GM21825 (cell line): ENCODE data around the gene SLX4.
"Not testable (repeated sequence)": the region's sequence is repeated elsewhere in the genome, so short reads cannot be mapped to it uniquely, and the experiment has no call there.

Experiments
- ATAC-seq: cut with Tn5 transposase; IDR thresholded peaks from one replicate; pipeline ENCODE4 v1.9.1; 2021; ENCODE audit warnings: mild to moderate bottlenecking, moderate library complexity; ENCODE audit not compliant: unreplicated experiment

The SLX4 gene, protein sequence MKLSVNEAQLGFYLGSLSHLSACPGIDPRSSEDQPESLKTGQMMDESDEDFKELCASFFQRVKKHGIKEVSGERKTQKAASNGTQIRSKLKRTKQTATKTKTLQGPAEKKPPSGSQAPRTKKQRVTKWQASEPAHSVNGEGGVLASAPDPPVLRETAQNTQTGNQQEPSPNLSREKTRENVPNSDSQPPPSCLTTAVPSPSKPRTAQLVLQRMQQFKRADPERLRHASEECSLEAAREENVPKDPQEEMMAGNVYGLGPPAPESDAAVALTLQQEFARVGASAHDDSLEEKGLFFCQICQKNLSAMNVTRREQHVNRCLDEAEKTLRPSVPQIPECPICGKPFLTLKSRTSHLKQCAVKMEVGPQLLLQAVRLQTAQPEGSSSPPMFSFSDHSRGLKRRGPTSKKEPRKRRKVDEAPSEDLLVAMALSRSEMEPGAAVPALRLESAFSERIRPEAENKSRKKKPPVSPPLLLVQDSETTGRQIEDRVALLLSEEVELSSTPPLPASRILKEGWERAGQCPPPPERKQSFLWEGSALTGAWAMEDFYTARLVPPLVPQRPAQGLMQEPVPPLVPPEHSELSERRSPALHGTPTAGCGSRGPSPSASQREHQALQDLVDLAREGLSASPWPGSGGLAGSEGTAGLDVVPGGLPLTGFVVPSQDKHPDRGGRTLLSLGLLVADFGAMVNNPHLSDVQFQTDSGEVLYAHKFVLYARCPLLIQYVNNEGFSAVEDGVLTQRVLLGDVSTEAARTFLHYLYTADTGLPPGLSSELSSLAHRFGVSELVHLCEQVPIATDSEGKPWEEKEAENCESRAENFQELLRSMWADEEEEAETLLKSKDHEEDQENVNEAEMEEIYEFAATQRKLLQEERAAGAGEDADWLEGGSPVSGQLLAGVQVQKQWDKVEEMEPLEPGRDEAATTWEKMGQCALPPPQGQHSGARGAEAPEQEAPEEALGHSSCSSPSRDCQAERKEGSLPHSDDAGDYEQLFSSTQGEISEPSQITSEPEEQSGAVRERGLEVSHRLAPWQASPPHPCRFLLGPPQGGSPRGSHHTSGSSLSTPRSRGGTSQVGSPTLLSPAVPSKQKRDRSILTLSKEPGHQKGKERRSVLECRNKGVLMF (N-terminal part only)

GRCh38 chr16:3611146-3611975, at the start of gene SLX4:
Gene SLX4, minus strand, starts transcription at chr16:3611606. Its CDS starts 2,642 bp downstream, at chr16:3608964.
- peak; percentile 81 for ATAC-seq

- ATAC-seq, result no peak
These were observed 47.8 kb upstream of the SLX4 start for GRCh38 chr16:3659251-3659650.

- no peak for ATAC-seq
These were observed 45.4 kb upstream of the SLX4 start for GRCh38 chr16:3656491-3657468.

GRCh38 chr16:3656160-3656490, 44.7 kb upstream of the SLX4 start:
- not testable (repeated sequence) for ATAC-seq

GRCh38 chr16:3655396-3656159, 44.2 kb upstream of the SLX4 start:
- no peak for ATAC-seq

- ATAC-seq, result no peak
These were observed 43.6 kb upstream of the SLX4 start for GRCh38 chr16:3655030-3655395.

DNA sequence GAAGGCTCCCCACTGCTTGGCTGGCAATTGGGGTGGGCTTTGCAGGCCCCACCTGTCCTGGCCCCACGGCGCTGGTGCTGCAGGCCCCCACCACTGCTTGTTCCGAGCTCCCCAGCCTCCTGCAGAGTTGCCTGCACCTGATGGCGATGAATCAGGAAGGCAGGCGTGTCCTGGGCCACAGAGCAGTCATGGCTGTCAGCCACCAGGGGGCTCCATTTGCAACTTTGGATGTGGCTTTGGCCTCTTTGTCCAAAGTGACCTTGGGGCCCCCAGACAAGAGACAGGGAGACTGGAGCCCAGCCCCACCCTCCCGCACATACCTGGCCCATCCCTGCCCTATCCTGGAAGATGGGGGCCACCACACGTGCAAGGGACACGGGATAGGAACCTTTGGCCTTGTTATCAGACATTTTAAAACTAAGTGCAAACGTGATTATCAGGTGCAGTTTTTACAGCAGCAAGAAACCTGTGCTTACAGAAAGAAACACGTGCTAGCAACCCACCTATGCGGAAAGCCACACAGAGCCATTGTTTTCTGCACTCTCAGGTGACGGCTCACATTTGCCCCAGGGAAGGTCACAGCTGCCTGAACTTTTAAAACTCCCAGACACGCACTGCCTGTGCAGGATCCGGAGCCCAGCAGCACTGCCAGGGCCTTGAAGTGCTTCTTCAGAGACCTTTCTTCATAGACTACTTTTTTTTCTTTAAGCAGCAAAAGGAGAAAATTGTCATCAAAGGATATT, 43.0 kb upstream of the SLX4 start, which contains the start of gene DNASE1:
Gene DNASE1, plus strand, starts transcription at position 443 of the 743 bp plus-strand sequence. CDS start 683 bp downstream, outside the sequence.
- no peak for ATAC-seq

DNA sequence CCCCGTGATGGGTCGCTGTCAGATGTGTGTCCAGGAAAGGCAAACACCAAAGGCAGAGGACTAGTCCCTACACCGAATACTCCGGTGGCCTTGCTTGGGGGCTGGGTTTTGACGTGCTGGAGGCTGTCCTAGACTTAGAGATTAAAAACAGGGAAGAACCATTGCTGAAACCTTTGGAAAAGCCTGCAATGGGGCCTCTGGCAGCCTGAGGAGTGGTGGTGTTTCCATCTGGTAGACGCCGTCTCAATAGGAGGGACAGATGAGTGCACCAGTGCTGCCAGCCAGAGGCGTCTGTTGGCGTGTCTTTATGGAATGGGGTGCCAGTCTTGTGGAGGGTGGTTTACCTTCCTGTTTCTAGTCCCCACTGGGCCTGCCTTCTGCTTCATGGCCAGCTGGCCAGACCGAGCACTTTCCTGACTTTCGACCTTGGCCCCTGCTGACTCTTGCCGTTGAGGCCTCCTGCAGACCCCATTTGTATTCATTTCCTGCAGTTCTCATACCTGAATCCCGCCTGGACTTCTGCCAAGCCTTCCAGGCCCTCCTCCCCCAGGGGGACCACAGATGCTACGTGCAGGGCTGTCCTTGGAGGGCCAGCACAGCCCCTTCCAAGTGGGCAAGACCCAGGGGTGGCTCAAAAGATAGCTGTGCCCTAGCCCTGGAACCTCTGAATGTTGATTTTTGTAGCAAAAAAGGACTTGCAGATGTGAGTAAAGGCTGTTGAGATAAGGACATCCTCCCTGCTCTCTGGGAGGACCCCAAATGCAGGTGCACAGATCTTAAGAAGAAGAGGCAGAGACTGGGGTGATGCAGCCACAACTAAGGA, 41.2 kb upstream of the SLX4 start:
- ATAC-seq, result no peak

GRCh38 chr16:3651461-3652372, 40.3 kb upstream of the SLX4 start:
- no peak for ATAC-seq

DNA sequence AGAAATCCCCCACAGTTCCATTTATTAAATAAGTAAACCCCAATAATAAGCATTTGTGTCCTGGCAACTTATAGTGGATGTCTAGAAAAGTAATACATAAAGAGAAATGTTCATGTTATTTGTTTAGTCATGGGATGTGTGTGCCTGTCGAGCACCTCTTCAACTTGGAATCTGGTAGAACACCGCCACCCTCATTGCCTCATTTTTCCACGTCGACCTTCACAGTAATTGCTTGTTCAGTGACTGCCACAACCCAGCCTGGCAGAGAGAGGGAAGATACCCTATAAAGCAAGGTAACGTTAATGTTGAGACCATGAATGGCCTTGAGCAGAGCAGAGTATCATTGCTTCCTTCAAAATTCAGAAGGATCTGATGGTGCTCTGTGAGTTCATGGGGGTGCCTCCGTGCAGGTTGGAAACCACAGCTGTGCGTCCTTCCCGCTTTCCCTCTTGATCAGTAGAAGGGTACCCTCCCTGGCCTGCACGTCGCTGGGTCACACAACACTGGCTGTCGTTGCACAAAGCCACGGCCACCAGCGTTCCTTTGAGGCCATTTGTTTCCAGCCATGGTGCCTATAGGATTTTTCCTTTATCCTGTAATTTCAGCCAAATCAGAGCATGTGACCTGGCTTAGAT, 39.3 kb upstream of the SLX4 start:
- no peak for ATAC-seq

- ATAC-seq, result no peak
These were observed 35.0 kb upstream of the SLX4 start for GRCh38 chr16:3646348-3646920.

GRCh38 chr16:3645504-3646347, 34.3 kb upstream of the SLX4 start:
- no peak for ATAC-seq

DNA sequence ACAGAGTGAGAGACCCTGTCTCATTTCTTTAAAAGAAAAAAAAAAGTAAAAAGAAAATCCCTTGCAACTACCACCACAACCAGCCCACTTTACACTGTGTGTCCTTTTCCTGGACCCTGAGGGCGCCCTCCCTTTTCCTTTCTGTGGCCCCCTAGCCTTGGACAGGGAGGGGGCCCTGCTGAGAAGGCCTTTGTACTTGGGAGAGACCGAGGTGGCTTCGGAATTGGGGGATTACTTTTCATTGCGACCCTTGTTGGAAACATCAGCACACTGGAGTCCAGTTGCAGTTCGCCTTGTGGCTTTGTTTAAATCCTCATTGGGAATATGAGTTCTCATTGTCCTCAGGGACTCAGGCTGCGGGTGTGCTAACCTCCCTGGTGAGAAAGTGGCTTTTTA, 33.7 kb upstream of the SLX4 start:
- ATAC-seq, result no peak

DNA sequence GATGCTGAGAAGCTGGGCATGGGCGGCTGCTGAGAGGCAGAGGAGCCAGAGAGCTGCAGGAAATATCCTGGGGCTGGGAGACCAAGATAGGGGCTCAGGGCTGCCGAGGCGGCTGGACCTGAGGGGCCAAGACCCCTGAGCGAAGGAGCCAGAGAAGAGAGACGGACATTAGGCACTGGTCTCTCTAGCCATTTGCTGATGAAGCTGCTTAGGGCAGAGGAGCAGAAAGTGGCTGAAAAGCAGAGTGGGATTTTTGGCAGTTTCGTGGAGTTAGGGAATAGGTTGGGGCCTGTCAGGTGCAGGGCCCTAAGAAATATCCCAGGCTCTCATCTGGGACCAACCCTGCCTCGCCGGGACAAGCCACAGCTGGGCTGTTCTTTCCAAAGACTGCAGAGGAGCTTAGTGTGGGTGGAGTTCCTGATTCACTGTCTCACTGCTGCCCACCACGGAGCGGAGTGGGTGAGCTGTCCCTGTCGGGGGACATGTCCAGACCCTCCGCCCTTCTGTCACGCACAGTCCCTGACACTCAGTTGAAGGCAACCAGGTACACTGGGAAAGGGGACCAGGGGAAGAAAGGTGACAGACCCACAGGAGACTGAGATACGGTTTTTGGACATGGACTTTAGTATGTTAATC, 31.8 kb upstream of the SLX4 start:
- no peak for ATAC-seq
